Spleen (tissue), 11 donors: ENCODE data around the gene ERICH6B. TPM values are rescaled to one million over a fixed set of nuclear protein-coding genes. Genes with fewer than 3 reads are reported as not detected.

ENCODE experiments used
- DNase-seq: peaks from one replicate; pipeline ENCODE4 v3.0.0-alpha.2; 2020
- H3K27ac ChIP-seq, 8 donors: fragments of 200-600 bp; sonication (generic) in 7 of 8; 1 replicate in 4 of 8; 2 replicates in 4 of 8; pipeline versions ENCODE4 v1.5.0 to v1.8.0; 2016 to 2021; ENCODE audit warnings: inconsistent platforms in 4 of 8, mild to moderate bottlenecking in 4 of 8, moderate library complexity in 1 of 8
- H3K27me3 ChIP-seq, 7 donors: fragments of 200-600 bp; sonication (generic) in 6 of 7; replicated peaks in 1 of 7; 1 replicate in 4 of 7; 2 replicates in 3 of 7; pipeline versions ENCODE4 v1.5.0 to v1.8.0; 2016 to 2021; ENCODE audit warnings: inconsistent platforms in 3 of 7, mild to moderate bottlenecking in 1 of 7
- H3K36me3 ChIP-seq, 6 donors: fragments of 200-600 bp; sonication (generic) in 5 of 6; 1 replicate in 4 of 6; 2 replicates in 2 of 6; pipeline versions ENCODE4 v1.5.0 to v1.8.0; 2016 to 2021; ENCODE audit warnings: inconsistent platforms in 2 of 6
- H3K4me1 ChIP-seq, 6 donors: fragments of 200-600 bp; sonication (generic) in 5 of 6; 1 replicate in 3 of 6; 2 replicates in 3 of 6; pipeline versions ENCODE4 v1.5.0 to v1.8.0; 2016 to 2021; ENCODE audit warnings: inconsistent platforms in 3 of 6
- H3K4me3 ChIP-seq, 8 donors: fragments of 200-600 bp; sonication (generic) in 7 of 8; 1 replicate in 4 of 8; 2 replicates in 4 of 8; pipeline versions ENCODE4 v1.5.0 to v1.8.0; 2016 to 2021; ENCODE audit warnings: inconsistent platforms in 4 of 8, mild to moderate bottlenecking in 4 of 8, moderate library complexity in 2 of 8
- H3K9me3 ChIP-seq, 8 donors: fragments of 200-600 bp; sonication (generic) in 7 of 8; 1 replicate in 4 of 8; 2 replicates in 4 of 8; pipeline versions ENCODE4 v1.5.0 to v1.8.0; 2016 to 2021; ENCODE audit warnings: inconsistent platforms in 4 of 8
- CTCF ChIP-seq, 11 experiments: fragments of 200-600 bp in 7 of 11; fragments of 450-650 bp in 4 of 11; sonication (generic) in 4 of 11; IDR thresholded peaks in 8 of 11; conservative IDR thresholded peaks in 3 of 11; 1 replicate in 7 of 11; 2 replicates in 4 of 11; pipeline versions ENCODE4 v1.4.0 to v1.8.0; 2016 to 2021; ENCODE audit warnings: antibody characterized with exemption in 11 of 11, inconsistent platforms in 4 of 11, mild to moderate bottlenecking in 1 of 11
- POLR2A ChIP-seq, 3 donors: fragments of 450-650 bp; IDR thresholded peaks; one replicate each; pipeline ENCODE4 v1.5.1; 2017; ENCODE audit warnings: antibody characterized with exemption in 3 of 3, mild to moderate bottlenecking in 1 of 3
- POLR2AphosphoS5 ChIP-seq, 3 donors: sonication (generic); formaldehyde crosslinking; IDR thresholded peaks; one replicate each; pipeline ENCODE4 v1.5.1; 2017; ENCODE audit warnings: antibody characterized with exemption in 3 of 3
- WGBS, 5 donors: extraction: QIAGEN DNeasy Blood & Tissue Kit in 3 of 5; methylation state at CpG; one replicate each; pipeline versions ENCODE4 v1.1.5 to v1.1.7; 2013 to 2018; 5-methylcytosine and 5-hydroxymethylcytosine counted together
- intact Hi-C: fragments of 100-400 bp; cut with DNase I; formaldehyde crosslinking; loops from one replicate; pipeline ENCODE4 v1.15.0; 2023; ENCODE audit warnings: low total_unique reads
- polyA plus RNA-seq, 3 donors: library from polyadenylated mRNA; stranded (reverse); fragments of 200-250 nt; gene quantifications; one replicate each; pipeline ENCODE4 v1.2.1, GENCODE V29; 2013
- total RNA-seq, 7 donors: library from RNA; depleted of rRNA in 3 of 7; stranded (reverse); fragments of >200 nt in 3 of 7; fragmentation: NEBNext Ultra II Directional in 4 of 7; extraction: Animal tissue kit (Norgen Biotek cat#: 25700) in 4 of 7; gene quantifications; one replicate each; pipeline versions ENCODE4 v1.1.0 to v1.2.1, GENCODE V29; 2016 to 2021
- donor health status: healthy with polysubstance abuse.
- donor health status: DM: no; HTN: no; CAD: no; lungs with moderate emphysema.
- donor health status: DM: no; HTN: no; CAD: no.
- donor health status: Bipolar disorder and iron deficiency.
- donor health status: healthy.
- donor health status: DM: no; HTN: no; CAD: no.
- donor health status: DM: yes; HTN: yes; CAD: no.

ERICH6B gene
- total and polyA plus RNA-seq, 10 donors = not detected

- intact Hi-C loops = no loop called here
- no peak for TF ChIP-seq CTCF (IDR thresholded peaks at IDR 0.05 in 8 of 11, conservative IDR thresholded peaks at IDR 0.05 in 3 of 11)
- no peak for TF ChIP-seq POLR2A (IDR thresholded peaks at IDR 0.05)
- TF ChIP-seq POLR2AphosphoS5 (IDR thresholded peaks at IDR 0.05) = no peak
- DNase-seq = no peak
- H3K27ac ChIP-seq = no peak overlapping the region
- no peaks in the 10 kb centered on the region for H3K9me3 ChIP-seq
- H3K4me1 ChIP-seq = no peaks in the 10 kb centered on the region
- WGBS, 5 donors = 92 to 98% (median 95%) methylated on average over 9 of the region's 9 CpGs
- H3K36me3 ChIP-seq = peaks cover 0 to 89% (median 61%) of the 10 kb centered on the region in 6 donors
- H3K4me3 ChIP-seq = no peak overlapping the region
- H3K27me3 ChIP-seq = no peaks in the 10 kb centered on the region
Measured at GRCh38 chr13:45534604-45535003, 80.9 kb downstream of the ERICH6B start.

- whole genome bisulfite sequencing, 5 donors = 85 to 95% (median 87%) methylated on average over 3 of the region's 3 CpGs
- no peaks in the 10 kb centered on the region for H3K27me3 ChIP-seq
- H3K36me3 ChIP-seq = peaks cover 0 to 100% (median 69%) of the 10 kb centered on the region in 6 donors
- TF ChIP-seq CTCF (IDR thresholded peaks at IDR 0.05 in 8 of 11, conservative IDR thresholded peaks at IDR 0.05 in 3 of 11) (no peak), POLR2AphosphoS5 (IDR thresholded peaks at IDR 0.05) (no peak), POLR2A (IDR thresholded peaks at IDR 0.05) (no peak)
- no peaks in the 10 kb centered on the region for H3K4me1 ChIP-seq
- H3K9me3 ChIP-seq = no peaks in the 10 kb centered on the region
- no peak overlapping the region for H3K27ac ChIP-seq
- intact Hi-C loops = no loop called here
- no peak for DNase-seq
- no peak overlapping the region for H3K4me3 ChIP-seq
Measured at GRCh38 chr13:45529758-45530157, 85.8 kb downstream of the ERICH6B start.

GRCh38 chr13:45527699-45528462, 87.7 kb downstream of the ERICH6B start:
- Histone ChIP-seq H3K27ac (no peak overlapping the region), H3K9me3 (no peaks in the 10 kb centered on the region), H3K4me3 (no peak overlapping the region), H3K36me3 (peaks cover 0 to 100% (median 62%) of the 10 kb centered on the region in 6 donors), H3K27me3 (no peaks in the 10 kb centered on the region), H3K4me1 (no peaks in the 10 kb centered on the region)
- no peak for TF ChIP-seq POLR2AphosphoS5 (IDR thresholded peaks at IDR 0.05)
- no peak for TF ChIP-seq POLR2A (IDR thresholded peaks at IDR 0.05)
- TF ChIP-seq CTCF (IDR thresholded peaks at IDR 0.05 in 8 of 11, conservative IDR thresholded peaks at IDR 0.05 in 3 of 11) = no peak
- no peak for DNase-seq
- intact Hi-C loops = no loop called here
- WGBS, 5 donors = 90 to 96% (median 94%) methylated on average over 6 of the region's 6 CpGs

GRCh38 chr13:45522571-45522970, 93.0 kb downstream of the ERICH6B start:
- no peak for DNase-seq
- H3K4me3 ChIP-seq = no peak overlapping the region
- H3K4me1 ChIP-seq = no peaks in the 10 kb centered on the region
- TF ChIP-seq POLR2AphosphoS5 (IDR thresholded peaks at IDR 0.05) (no peak), CTCF (IDR thresholded peaks at IDR 0.05 in 8 of 11, conservative IDR thresholded peaks at IDR 0.05 in 3 of 11) (no peak), POLR2A (IDR thresholded peaks at IDR 0.05) (no peak)
- no peak overlapping the region for H3K27ac ChIP-seq
- WGBS, 5 donors = 93 to 100% (median 96%) methylated on average over 2 of the region's 2 CpGs
- H3K9me3 ChIP-seq = no peaks in the 10 kb centered on the region
- H3K27me3 ChIP-seq = no peaks in the 10 kb centered on the region
- H3K36me3 ChIP-seq = peaks cover 4 to 100% (median 63%) of the 10 kb centered on the region in 6 donors
- intact Hi-C loops = no loop called here
